ENCODE measurements around the gene ZNF185. TPM values are rescaled to one million over a fixed set of nuclear protein-coding genes. Genes with fewer than 3 reads are reported as not detected.

ZNF185 gene
- total and polyA plus RNA-seq, 2 donors (not counting 3 experiments of a cell fraction or from before 2014, with no cell fraction given): 18.7 to 31.6 TPM

- no peak overlapping the region for H3K27ac ChIP-seq (ENCODE audit: insufficient read depth, low read depth, low read length)
- peaks cover 24% of the 10 kb centered on the region for H3K79me2 ChIP-seq (ENCODE audit: control insufficient read depth, insufficient read depth, low read length)
Measured at GRCh38 chrX:152900937-152901445, 3.1 kb downstream of the ZNF185 start.

More at GRCh38 chrX:152900937-152901445, 3.1 kb downstream of the ZNF185 start:
- dilution Hi-C loops (cut with MboI; ENCODE audit: extremely low pct_ligation_motif_present, low sequenced_read_pairs) (no loop called here), intact Hi-C loops (cut with micrococcal nuclease) (no loop called here)
- no peak for DNase-seq (ENCODE audit: low read depth, low spot score)
- Histone ChIP-seq H4K20me1 (replicated peaks; ENCODE audit: control insufficient read depth, extremely low read depth, insufficient read depth, low read length) (no peaks in the 10 kb centered on the region), H3K9me3 (replicated peaks; ENCODE audit: control insufficient read depth, insufficient read depth, low read length) (no peaks in the 10 kb centered on the region), H3K9ac (replicated peaks; ENCODE audit: extremely low read depth, insufficient read depth, low read length) (no peak overlapping the region), H3K36me3 (ENCODE audit: control insufficient read depth in 2 of 2, extremely low read depth in 1 of 2, insufficient read depth in 2 of 2, low read length in 2 of 2) (no peaks in the 10 kb centered on the region), H3K4me2 (ENCODE audit: insufficient read depth, low read length) (no peak overlapping the region), H3K4me1 (ENCODE audit: control insufficient read depth, extremely low read depth, insufficient read depth, low read length) (peaks cover 21% of the 10 kb centered on the region), H3K9me1 (replicated peaks; ENCODE audit: control insufficient read depth, extremely low read depth, insufficient read depth, low read length) (no peaks in the 10 kb centered on the region), H3K27me3 (ENCODE audit: control insufficient read depth in 2 of 2, insufficient read depth in 2 of 2, low read length in 2 of 2) (no peaks in the 10 kb centered on the region), H2AFZ (ENCODE audit: low read depth, low read length) (no peak overlapping the region), H3K4me3 (replicated peaks in 1 of 3; ENCODE audit: insufficient read depth in 1 of 3, low read depth in 1 of 3, low read length in 3 of 3) (no peak overlapping the region)
- FAIRE-seq: no peak
- CTCF ChIA-PET: no interaction called here
- no peak for TF ChIP-seq MYC (IDR thresholded peaks at IDR 0.05; ENCODE audit: low read depth, low read length)
- TF ChIP-seq GATA2 (IDR thresholded peaks at IDR 0.05; ENCODE audit: insufficient read depth, insufficient read length, low read depth, low read length): no peak
- TF ChIP-seq EZH2 (IDR thresholded peaks at IDR 0.05; ENCODE audit: borderline replicate concordance, low read depth, low read length, severe bottlenecking): no peak
- TF ChIP-seq CTCF (IDR thresholded peaks at IDR 0.05; ENCODE audit: extremely low read depth in 1 of 2, insufficient read depth in 1 of 2, low read depth in 1 of 2, low read length in 2 of 2): no peak
- no peak for TF ChIP-seq POLR2A (IDR thresholded peaks at IDR 0.05; ENCODE audit: low read depth, low read length)
- no peak for TF ChIP-seq JUN (IDR thresholded peaks at IDR 0.05; ENCODE audit: borderline replicate concordance, insufficient read depth, insufficient read length, low read depth)
- no peak for TF ChIP-seq FOS (IDR thresholded peaks at IDR 0.05; ENCODE audit: borderline replicate concordance, insufficient read depth, low read length)
- TF ChIP-seq POLR2AphosphoS5 (IDR thresholded peaks at IDR 0.05; ENCODE audit: insufficient read depth, low read depth, low read length): no peak
- no peak for TF ChIP-seq MAX (IDR thresholded peaks at IDR 0.05; ENCODE audit: insufficient read depth, insufficient read length)
- no TSS peak for BruUV-seq (replicated peaks)
- POLR2A ChIA-PET: no interaction called here

All from endothelial cell of umbilical vein (primary cell).